ENCODE data around the gene TSC2.

TSC2 gene

DNA sequence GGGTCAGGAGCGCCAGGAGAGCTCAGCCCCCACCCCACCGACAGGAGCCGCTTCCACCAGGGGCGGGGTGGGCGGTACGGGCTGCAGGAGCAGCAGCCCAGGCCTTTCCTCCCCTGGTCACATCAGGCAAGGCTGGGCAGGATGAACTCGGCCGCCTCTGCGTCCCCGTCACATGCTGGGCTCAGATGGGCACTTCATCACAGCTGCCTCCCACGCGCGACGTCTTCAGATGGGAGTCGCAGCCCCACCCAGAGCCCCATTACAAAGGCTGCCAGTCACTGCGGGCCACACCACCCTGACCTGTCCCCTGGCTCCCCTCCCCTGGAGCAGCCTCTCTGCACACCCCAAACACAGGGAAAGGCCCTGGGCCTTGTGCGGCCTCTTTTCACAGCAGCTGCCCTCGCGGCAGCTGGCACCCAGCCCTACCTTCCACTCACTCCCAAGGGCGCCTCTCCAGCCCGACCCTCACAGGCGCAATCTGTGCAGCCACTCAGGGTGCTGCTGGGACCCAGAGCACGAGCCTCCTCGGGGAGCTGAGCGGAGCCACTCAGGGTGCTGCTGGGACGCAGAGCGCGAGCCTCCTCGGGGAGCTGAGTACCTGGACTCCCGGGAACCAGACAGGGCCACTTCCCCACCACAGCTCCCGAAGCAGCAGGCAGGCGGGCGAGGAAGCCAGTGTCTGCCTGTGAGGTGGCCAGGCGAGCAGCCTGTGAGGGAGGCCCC is 42.8 kb upstream of the TSC2 start:
- H3K4me1 ChIP-seq (ENCODE audit: control insufficient read depth in 1 of 2, insufficient read depth in 1 of 2, low read depth in 1 of 2, low read length in 1 of 2) = peaks cover 30 to 47% of the 10 kb centered on the region in 2 experiments
- no peak overlapping the region for H3K4me3 ChIP-seq (ENCODE audit: low read depth in 1 of 2, low read length in 1 of 2)

DNA sequence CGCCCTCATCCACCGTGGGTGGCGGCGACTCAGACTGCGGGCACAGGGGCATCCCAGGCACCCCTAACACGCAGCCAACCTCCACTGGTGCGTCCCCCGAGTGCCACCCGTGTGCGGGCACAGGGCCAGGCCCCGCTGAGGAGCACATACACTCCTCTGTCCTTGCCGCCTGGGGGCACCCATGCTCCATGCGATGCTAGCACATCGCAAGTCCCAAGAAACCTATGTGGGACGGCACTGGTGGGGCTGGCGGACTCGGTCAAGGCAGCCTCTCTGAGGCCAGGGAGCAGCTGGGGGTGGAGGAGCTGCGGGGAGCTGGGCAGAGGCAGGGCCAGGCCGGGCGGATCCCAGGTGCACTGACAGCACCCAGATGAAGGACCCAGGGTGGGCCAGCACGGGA is 42.1 kb upstream of the TSC2 start:
- TF ChIP-seq, protein P1, sequence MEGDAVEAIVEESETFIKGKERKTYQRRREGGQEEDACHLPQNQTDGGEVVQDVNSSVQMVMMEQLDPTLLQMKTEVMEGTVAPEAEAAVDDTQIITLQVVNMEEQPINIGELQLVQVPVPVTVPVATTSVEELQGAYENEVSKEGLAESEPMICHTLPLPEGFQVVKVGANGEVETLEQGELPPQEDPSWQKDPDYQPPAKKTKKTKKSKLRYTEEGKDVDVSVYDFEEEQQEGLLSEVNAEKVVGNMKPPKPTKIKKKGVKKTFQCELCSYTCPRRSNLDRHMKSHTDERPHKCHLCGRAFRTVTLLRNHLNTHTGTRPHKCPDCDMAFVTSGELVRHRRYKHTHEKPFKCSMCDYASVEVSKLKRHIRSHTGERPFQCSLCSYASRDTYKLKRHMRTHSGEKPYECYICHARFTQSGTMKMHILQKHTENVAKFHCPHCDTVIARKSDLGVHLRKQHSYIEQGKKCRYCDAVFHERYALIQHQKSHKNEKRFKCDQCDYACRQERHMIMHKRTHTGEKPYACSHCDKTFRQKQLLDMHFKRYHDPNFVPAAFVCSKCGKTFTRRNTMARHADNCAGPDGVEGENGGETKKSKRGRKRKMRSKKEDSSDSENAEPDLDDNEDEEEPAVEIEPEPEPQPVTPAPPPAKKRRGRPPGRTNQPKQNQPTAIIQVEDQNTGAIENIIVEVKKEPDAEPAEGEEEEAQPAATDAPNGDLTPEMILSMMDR (IDR thresholded peaks at IDR 0.05) = no peak
- Histone ChIP-seq H3K4me3 (ENCODE audit: low read depth in 1 of 2, low read length in 1 of 2) (no peak overlapping the region), H3K36me3 (peaks cover 27% of the 10 kb centered on the region), H3K27me3 (peaks cover 6% of the 10 kb centered on the region), H3K9me3 (no peaks in the 10 kb centered on the region), H3K4me1 (ENCODE audit: control insufficient read depth in 1 of 2, insufficient read depth in 1 of 2, low read depth in 1 of 2, low read length in 1 of 2) (peaks cover 36 to 52% of the 10 kb centered on the region in 2 experiments), H3K27ac (no peak overlapping the region)

More for the DNA sequence above, 42.8 kb upstream of the TSC2 start:
- Histone ChIP-seq H3K9me3 (no peaks in the 10 kb centered on the region), H3K36me3 (peaks cover 33% of the 10 kb centered on the region), H3K27me3 (peaks cover 6% of the 10 kb centered on the region), H3K27ac (no peak overlapping the region)
- TF ChIP-seq, protein P1 (IDR thresholded peaks at IDR 0.05) = no peak

DNA sequence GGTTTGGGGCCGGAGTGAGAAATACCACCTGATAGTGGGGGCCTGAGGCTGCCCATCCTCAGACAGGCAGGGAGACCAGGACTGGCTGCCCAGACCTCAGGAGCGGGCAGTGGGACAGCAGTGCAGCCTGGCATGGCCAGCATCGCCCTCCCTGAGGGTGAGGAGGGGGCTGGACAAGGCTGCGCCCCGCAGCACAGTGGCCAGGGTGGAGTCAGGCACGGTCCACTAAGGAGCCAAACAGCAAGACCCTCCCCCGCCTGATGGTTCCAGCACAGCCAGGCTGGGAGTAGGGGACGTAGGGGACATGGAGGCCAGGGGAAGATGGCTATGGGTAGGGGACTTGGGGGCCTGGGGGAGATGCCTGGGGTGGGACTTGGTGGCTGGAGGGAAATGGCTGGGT is 41.5 kb upstream of the TSC2 start:
- TF ChIP-seq, protein P1 (IDR thresholded peaks at IDR 0.05) = no peak
- no peak overlapping the region for H3K27ac ChIP-seq
- no peaks in the 10 kb centered on the region for H3K9me3 ChIP-seq
- peaks cover 36 to 52% of the 10 kb centered on the region in 2 experiments for H3K4me1 ChIP-seq (ENCODE audit: control insufficient read depth in 1 of 2, insufficient read depth in 1 of 2, low read depth in 1 of 2, low read length in 1 of 2)
- peaks cover 20% of the 10 kb centered on the region for H3K36me3 ChIP-seq
- peaks cover 6% of the 10 kb centered on the region for H3K27me3 ChIP-seq
- H3K4me3 ChIP-seq (ENCODE audit: low read depth in 1 of 2, low read length in 1 of 2) = no peak overlapping the region

DNA sequence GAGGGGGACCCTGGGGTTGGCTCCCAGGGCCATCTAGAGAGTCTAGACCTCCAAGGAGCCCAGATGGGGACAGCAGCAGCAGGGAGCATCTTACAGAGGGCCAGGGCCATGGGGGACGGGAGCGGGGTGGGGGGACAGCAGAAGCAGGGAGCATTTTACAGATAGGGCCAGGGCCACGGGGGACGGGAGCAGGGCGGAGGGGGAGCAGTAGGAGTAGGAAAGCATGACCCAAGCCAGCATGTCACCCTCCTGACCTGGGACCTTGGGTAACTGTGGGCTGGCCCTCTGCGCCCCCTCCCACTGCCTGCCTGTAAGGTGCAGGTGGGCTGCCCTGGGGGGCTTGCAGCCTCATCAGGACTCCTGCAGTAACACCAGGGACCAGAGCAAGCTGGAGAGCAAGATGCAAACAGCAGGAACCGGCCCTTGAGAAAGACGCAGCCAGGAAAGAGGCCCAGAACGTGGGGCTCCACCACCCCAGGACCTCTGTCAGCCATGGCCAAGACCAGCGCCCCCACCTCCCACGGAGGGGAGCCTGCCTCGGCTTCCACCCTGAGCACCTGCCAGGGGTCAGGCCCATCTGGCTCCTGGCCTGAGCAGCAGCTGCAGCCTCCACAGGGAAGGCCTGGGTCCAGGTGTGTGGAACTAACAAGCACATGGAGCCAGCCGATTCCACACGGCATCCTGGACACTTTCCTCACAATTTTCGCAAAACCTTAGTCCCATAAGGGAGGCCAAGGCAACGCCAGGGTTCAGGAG is 40.5 kb upstream of the TSC2 start:
- Histone ChIP-seq H3K27me3 (peaks cover 6% of the 10 kb centered on the region), H3K27ac (no peak overlapping the region), H3K4me3 (ENCODE audit: low read depth in 1 of 2, low read length in 1 of 2) (no peak overlapping the region), H3K36me3 (peaks cover 11% of the 10 kb centered on the region), H3K9me3 (no peaks in the 10 kb centered on the region), H3K4me1 (ENCODE audit: control insufficient read depth in 1 of 2, insufficient read depth in 1 of 2, low read depth in 1 of 2, low read length in 1 of 2) (peaks cover 36 to 52% of the 10 kb centered on the region in 2 experiments)
- TF ChIP-seq, protein P1 (IDR thresholded peaks at IDR 0.05) = no peak

DNA sequence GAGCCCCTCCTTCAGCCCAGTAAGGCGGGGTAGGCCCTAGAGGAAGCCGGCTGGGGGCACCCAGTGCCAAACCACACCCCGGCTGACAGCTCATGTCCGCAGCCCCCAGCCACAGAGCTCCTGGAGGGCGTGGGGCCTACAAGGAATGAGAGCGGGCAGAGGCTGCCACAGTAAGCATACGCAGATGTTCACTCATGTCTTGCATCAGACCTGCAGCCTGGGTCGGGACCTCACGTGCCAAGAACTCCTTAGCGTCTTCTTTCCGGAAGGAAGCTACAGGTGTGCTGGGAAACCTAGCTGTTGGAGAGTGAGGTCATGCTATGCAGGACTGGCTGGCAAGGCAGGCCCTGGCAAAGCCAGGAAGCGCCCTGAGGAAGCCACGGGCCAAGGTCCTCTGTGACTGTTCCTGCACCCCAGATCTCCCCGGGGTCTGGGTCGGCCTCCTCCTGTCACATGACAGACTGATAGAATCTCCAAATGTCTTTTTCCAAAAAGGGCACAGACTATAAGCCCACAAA is 39.7 kb upstream of the TSC2 start:
- peaks cover 36 to 52% of the 10 kb centered on the region in 2 experiments for H3K4me1 ChIP-seq (ENCODE audit: control insufficient read depth in 1 of 2, insufficient read depth in 1 of 2, low read depth in 1 of 2, low read length in 1 of 2)
- H3K27me3 ChIP-seq = peaks cover 6% of the 10 kb centered on the region
- no peak overlapping the region for H3K27ac ChIP-seq
- H3K36me3 ChIP-seq = peaks cover 3% of the 10 kb centered on the region
- H3K4me3 ChIP-seq (ENCODE audit: low read depth in 1 of 2, low read length in 1 of 2) = peak overlapping the region in 1 of 2 experiments; percentile 77
- TF ChIP-seq, protein P1 (IDR thresholded peaks at IDR 0.05) = no peak
- H3K9me3 ChIP-seq = no peaks in the 10 kb centered on the region

Measured in neutrophil (primary cell).